ENCODE results near the gene KDM3B.
"Not testable (repeated sequence)": the region's sequence is repeated elsewhere in the genome, so short reads cannot be mapped to it uniquely, and the experiment has no call there.

The KDM3B gene, protein sequence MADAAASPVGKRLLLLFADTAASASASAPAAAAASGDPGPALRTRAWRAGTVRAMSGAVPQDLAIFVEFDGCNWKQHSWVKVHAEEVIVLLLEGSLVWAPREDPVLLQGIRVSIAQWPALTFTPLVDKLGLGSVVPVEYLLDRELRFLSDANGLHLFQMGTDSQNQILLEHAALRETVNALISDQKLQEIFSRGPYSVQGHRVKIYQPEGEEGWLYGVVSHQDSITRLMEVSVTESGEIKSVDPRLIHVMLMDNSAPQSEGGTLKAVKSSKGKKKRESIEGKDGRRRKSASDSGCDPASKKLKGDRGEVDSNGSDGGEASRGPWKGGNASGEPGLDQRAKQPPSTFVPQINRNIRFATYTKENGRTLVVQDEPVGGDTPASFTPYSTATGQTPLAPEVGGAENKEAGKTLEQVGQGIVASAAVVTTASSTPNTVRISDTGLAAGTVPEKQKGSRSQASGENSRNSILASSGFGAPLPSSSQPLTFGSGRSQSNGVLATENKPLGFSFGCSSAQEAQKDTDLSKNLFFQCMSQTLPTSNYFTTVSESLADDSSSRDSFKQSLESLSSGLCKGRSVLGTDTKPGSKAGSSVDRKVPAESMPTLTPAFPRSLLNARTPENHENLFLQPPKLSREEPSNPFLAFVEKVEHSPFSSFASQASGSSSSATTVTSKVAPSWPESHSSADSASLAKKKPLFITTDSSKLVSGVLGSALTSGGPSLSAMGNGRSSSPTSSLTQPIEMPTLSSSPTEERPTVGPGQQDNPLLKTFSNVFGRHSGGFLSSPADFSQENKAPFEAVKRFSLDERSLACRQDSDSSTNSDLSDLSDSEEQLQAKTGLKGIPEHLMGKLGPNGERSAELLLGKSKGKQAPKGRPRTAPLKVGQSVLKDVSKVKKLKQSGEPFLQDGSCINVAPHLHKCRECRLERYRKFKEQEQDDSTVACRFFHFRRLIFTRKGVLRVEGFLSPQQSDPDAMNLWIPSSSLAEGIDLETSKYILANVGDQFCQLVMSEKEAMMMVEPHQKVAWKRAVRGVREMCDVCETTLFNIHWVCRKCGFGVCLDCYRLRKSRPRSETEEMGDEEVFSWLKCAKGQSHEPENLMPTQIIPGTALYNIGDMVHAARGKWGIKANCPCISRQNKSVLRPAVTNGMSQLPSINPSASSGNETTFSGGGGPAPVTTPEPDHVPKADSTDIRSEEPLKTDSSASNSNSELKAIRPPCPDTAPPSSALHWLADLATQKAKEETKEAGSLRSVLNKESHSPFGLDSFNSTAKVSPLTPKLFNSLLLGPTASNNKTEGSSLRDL (N-terminal part only)

GRCh38 chr5:138352071-138352721 lies at the start of gene KDM3B:
TSS of gene KDM3B (plus strand) at chr5:138352685. CDS start at chr5:138352796, 111 bp downstream.
- peak; percentile 94 for DNase-seq (ENCODE audit: low spot score)

DNA sequence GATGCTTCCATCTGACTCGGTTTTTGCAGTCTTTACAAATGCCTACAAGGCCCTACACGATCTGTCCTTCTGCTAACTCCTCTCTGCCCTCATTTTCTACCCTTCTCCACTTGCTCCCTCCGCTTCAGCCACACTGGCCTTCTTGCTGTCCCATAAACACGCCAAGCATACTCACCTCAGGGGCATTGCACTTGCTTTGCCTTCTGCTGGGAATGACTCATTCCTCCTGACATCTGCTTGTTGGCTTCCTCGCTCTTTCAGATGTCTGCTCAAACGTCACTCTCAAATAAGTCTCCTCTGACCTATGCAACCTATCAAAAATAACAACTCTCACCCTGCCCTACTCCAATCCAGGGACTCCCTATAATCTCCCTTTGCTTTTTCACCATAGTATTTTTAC lies 49.1 kb upstream of the KDM3B start:
- DNase-seq (ENCODE audit: low spot score), result no peak

DNA sequence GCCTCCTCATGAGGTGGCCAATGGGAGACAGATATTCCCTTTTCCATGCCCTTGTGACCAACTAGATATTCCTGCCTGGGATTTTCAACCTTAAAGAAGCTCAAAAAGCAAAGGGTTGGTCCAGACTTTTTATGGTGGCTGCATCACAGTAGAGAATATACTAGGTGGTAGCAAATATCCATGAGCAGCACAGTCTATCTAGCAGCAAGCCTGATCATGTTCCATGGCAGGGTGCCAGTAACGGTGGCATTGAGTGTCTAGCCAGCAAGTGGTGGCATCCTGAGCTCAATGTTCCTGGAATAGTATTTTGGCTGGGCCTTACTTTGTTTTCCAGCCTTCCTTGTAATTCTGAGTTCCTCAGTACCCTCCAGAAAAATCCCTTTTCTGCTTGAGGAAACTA lies 46.7 kb upstream of the KDM3B start:
- DNase-seq (ENCODE audit: low spot score), result no peak

GRCh38 chr5:138315751-138316278 lies 36.7 kb upstream of the KDM3B start:
- no peak for DNase-seq (ENCODE audit: low spot score)

DNA sequence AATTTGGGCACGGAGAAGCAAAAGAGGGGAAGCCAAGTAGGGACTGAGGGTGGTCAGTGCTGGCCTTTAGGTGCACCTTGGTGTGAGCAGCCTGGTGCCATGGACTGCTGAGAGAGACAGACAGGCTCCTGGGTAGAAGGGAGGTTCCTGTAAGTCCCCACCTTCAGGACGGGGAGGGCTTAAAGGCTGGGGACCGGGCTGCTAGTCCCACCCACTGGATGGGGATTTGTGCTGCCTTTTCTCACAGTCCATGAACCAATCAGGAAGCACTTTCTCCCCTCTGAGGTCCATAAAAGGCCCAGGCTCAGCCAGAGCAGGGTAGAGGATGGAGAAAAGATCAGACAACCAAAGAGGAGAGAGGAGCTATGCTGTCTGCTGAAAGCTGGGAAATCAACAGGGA lies 36.1 kb upstream of the KDM3B start:
- DNase-seq (ENCODE audit: low spot score), result no peak

DNA sequence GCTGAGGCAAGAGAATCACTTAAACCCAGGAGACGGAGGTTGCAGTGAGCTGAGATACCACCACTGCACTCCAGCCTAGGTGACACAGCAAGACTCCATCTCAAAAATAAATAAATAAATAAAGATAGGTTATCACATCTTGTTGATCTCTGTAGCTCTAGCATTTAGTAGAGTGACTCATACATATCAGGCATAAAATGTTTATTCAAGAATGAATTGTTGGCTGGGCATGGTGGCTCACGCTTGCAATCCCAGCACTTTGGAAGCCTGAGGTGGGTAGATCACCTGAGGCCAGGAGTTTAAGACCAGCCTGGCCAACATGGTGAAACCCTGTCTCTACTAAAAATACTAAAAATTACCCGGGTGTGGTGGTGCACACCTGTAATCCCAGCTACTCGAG lies 34.3 kb upstream of the KDM3B start:
- DNase-seq (ENCODE audit: low spot score), result not testable (repeated sequence)

DNA sequence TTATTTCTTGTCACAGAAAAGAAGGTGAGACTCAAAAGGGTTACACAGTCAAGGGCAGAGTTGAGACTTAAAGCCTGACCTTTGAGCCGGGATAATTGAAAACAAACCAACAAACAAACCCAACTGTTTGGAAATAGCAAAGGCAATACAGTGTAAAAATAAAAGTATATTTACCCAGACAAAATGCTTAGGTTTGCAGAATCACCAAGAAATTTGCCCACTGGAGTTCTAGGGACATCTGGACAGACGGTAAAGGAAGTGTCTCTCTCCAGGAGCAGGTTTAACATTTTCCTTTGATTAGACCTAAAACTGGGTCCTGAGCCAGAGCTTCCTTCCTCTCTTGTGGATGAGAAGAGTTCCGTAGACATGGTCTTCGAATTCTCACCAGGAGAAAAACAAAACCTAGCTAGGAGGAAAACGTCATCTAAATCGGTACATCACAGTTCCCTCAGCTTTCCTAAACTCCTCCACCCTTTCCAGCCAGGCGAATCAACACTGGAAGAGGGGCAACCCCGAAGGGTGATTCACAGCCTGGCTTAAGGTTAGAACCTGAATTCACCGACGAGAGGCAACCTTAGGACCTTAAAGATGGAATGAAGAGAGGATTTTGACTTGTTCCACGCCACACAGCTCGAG lies 21.6 kb upstream of the KDM3B start:
- DNase-seq (ENCODE audit: low spot score), result no peak

- peak; percentile 100 for DNase-seq (ENCODE audit: low spot score)
These were observed 20.8 kb upstream of the KDM3B start, which contains the start of gene CDC25C for GRCh38 chr5:138331449-138332368. TSS of gene CDC25C (minus strand) at chr5:138331804. CDS start at chr5:138331180, 624 bp downstream.

GRCh38 chr5:138334867-138335447 lies 17.5 kb upstream of the KDM3B start:
- DNase-seq (ENCODE audit: low spot score), result no peak

GRCh38 chr5:138336952-138337684 lies 15.4 kb upstream of the KDM3B start:
- DNase-seq (ENCODE audit: low spot score), result peak; percentile 83

- peak; percentile 94 for DNase-seq (ENCODE audit: low spot score)
These were observed 14.6 kb upstream of the KDM3B start, which contains the start of gene FAM53C for GRCh38 chr5:138337685-138338410. TSS of gene FAM53C (plus strand) at chr5:138338266. CDS start at chr5:138341336, 3,070 bp downstream.

- DNase-seq (ENCODE audit: low spot score), result no peak
These were observed 13.9 kb upstream of the KDM3B start for GRCh38 chr5:138338411-138339090.

DNA sequence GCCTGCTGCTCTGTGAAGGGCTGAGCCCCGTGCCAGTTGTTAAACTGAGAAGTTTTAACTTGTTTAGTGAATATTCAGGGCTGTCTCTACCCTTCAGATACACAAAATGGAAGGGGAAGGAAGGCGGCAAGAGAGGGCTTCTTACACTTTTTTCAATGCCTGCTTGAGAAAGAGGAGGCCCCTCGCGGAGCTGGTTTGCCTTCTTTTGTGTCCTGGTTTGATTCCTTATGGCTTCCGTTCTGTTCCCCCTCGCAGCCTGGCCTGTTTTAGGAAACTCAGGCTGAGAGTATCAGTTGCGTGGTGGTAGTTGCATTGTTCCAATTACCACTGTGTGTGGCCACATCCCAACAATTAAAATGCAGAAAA lies 13.4 kb upstream of the KDM3B start:
- DNase-seq (ENCODE audit: low spot score), result no peak

- DNase-seq (ENCODE audit: low spot score), result no peak
These were observed 13.0 kb upstream of the KDM3B start for GRCh38 chr5:138339464-138339863.

- no peak for DNase-seq (ENCODE audit: low spot score)
These were observed 12.5 kb upstream of the KDM3B start for GRCh38 chr5:138340008-138340407.

GRCh38 chr5:138344887-138345622 lies 7.4 kb upstream of the KDM3B start:
- no peak for DNase-seq (ENCODE audit: low spot score)
